Measurements from ENCODE around the gene GLA.

The GLA gene

DNA sequence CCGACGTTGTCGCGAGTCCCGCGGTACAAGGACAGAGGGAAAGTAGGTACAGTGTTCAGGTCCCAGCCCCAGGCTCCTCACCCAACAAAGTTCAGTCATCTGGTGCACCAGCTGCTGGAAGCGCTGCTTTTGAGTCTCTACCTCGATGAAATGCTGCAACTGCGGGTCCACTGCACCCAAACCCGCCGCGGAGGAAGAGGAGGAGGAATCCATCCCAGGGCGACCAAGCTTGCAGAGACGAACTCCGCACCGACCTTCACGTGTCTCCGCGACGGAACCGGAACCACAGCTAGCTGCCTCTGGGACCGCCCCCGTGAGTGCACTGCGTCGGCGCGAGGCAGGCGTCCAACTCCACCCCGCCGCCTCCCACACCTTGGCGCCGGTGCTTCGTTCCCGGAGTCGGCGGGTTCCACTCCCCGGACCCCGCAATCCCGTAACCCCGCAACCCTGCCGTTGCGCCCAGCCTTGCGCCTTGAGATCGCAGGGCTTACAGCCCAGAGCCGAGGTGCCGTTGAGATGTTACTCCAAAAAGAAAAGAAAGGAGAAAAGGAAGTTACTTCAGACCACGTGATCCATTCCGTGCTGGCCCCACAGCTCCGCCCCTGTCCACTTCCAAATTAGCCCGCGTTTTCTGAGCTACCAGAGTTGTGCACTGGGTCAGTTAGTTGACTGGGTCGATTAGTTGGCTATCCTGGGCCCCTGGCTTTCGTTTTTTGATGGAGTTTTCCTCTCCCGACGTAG is 59.1 kb downstream of the GLA start, which contains the start of gene TIMM8A:
Gene TIMM8A (minus strand): TSS at position 291 of the 741 bp plus-strand sequence. CDS start 78 bp downstream, at position 213.
- FAIRE-seq: no peak

DNA sequence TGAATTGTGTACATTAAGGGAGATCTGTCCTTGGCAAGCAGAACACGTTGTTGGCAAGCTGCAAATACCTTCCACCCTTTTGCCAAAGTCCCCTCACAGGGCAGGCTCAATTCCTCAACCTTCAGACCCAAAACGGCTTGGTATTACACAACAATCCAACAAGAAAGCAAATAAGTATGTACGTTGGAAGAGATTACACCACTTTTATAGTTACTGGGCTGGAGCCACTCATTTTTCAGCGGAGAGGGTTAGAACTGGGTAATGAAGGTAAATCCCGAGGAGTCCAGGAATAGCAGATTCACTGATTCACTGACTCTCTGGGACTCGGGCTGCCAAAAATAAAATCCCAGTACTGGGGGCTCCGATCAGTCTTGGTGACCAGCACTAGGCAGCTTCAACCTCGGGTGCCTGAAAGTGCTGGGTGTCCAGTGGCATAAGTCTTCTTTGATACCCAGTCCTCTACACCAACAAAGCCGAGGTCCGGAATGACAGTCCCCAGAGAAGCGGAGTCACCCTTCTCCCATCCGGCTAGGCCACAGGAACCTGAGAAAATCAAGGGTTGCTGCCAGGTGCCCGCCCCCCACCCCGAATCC is 59.8 kb downstream of the GLA start:
- no peak for FAIRE-seq
